Measurements from ENCODE around the gene ZSWIM6.
A peak's percentile ranks its signal among the peaks of the same experiment; 100 is the strongest.

ZSWIM6 gene

GRCh38 chr5:61332358-61332749 is 296 bp downstream of the ZSWIM6 start:
- no peaks in the 10 kb centered on the region for H3K27me3 Mint-ChIP-seq
- intact Hi-C loops (cut with micrococcal nuclease), result loop anchor here (1.0 to 10.0 kb wide), 4 partner anchors 76 to 322 kb away; partner anchors contain the start of gene SMIM15
- H3K27ac Mint-ChIP-seq, result peak overlapping the region; percentile 94
- peaks cover 59% of the 10 kb centered on the region for H3K4me1 Mint-ChIP-seq (ENCODE audit: low read depth)
- H3K36me3 Mint-ChIP-seq (ENCODE audit: low read depth), result peaks cover 60% of the 10 kb centered on the region
- peak overlapping the region; percentile 91 for H3K4me3 Mint-ChIP-seq
- peaks cover 12% of the 10 kb centered on the region for H3K9me3 Mint-ChIP-seq

GRCh38 chr5:61332851-61333320 is 828 bp downstream of the ZSWIM6 start:
- Mint-ChIP-seq H3K27me3 (no peaks in the 10 kb centered on the region), H3K9me3 (peaks cover 12% of the 10 kb centered on the region), H3K36me3 (ENCODE audit: low read depth) (peaks cover 65% of the 10 kb centered on the region), H3K4me1 (ENCODE audit: low read depth) (peaks cover 53% of the 10 kb centered on the region), H3K4me3 (peak overlapping the region; percentile 86), H3K27ac (peak overlapping the region; percentile 94)
- intact Hi-C loops (cut with micrococcal nuclease), result loop anchor here (1.0 to 10.0 kb wide), 4 partner anchors 76 to 322 kb away; partner anchors contain the start of gene SMIM15

DNA sequence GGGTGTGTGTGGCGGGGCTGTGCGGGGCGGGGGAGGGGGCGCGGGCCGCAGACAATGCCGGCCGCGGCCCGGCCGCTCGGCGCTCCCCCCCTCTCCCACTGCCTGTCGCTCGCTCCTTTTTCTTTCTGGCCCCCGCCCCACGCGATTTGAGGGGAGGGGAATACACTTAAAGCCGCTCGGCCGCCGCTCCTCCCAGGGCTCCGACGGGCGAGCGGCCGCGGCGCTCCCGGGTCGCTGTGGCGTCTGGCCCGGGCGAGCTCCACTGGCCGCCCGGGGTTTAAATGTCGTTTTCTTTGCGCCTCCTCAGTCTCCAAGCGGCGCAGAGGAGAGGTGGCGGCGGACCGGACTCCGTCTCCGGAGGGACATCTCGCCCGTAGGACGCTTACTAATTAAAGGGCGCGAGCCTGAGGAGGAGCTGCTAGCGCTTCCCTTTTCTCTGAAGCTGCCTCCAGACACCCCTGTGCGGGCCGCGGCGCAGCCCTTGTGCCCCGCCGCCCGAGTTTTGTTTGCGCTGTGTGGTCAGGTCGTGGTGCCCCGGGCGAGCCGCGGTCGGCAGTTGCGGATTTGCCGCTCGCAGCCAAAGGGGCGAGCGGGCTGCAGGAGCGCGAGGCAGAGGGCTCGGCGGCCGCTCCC is 1.4 kb downstream of the ZSWIM6 start:
- peaks cover 12% of the 10 kb centered on the region for H3K9me3 Mint-ChIP-seq
- H3K4me1 Mint-ChIP-seq (ENCODE audit: low read depth), result peaks cover 51% of the 10 kb centered on the region
- H3K27me3 Mint-ChIP-seq, result no peaks in the 10 kb centered on the region
- peak overlapping the region; percentile 94 for H3K27ac Mint-ChIP-seq
- intact Hi-C loops (cut with micrococcal nuclease), result loop anchor here (2.0 to 10.0 kb wide), 3 partner anchors 75 to 321 kb away; no protein-coding TSS in a partner anchor
- H3K36me3 Mint-ChIP-seq (ENCODE audit: low read depth), result peaks cover 70% of the 10 kb centered on the region
- H3K4me3 Mint-ChIP-seq, result peak overlapping the region; percentile 86

DNA sequence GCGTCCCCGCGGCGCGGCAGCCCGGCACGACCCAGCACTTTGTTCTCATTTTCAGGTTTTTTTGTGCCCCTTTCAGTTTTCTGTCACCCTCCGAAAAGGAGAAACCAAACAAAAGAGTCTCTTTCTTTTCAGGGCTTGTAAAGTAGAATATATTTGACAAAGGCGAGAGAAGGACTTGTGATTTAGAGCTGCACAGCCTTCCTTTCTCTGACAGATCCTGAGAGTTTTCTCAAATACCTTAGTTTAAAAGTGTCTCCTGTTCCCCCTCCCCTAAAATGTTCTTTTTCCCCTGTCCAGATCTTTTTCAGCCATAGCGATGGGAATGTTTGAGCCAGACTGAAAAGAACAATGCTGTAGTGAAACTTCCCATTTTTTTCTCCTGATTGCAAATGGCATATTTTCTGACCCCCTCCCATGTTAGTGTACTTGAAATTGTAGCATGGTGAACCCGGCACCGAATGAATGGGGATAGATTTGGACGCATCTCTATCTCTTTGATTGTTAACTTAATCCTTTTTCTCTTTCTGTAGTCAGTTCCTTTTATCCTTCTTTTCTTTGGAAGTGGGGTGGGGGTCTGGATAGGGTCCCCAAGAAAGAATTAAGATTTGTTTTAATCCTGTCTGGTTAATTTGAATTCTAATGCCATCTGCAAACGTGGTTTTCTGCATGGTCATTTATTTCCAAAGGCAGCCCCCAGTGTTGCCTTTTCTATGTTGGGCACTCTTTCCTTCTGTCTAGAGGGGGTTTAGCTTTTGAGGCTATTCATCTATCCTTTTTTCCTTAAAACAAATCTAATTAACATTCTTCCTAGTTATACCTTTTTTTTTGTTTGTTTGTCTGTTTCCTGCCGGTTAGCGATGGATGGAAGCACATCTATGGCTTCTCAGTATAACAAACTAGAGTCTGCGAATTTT is 2.2 kb downstream of the ZSWIM6 start:
- intact Hi-C loops (cut with micrococcal nuclease), result loop anchor here (2.0 to 10.0 kb wide), 3 partner anchors 75 to 321 kb away; no protein-coding TSS in a partner anchor

DNA sequence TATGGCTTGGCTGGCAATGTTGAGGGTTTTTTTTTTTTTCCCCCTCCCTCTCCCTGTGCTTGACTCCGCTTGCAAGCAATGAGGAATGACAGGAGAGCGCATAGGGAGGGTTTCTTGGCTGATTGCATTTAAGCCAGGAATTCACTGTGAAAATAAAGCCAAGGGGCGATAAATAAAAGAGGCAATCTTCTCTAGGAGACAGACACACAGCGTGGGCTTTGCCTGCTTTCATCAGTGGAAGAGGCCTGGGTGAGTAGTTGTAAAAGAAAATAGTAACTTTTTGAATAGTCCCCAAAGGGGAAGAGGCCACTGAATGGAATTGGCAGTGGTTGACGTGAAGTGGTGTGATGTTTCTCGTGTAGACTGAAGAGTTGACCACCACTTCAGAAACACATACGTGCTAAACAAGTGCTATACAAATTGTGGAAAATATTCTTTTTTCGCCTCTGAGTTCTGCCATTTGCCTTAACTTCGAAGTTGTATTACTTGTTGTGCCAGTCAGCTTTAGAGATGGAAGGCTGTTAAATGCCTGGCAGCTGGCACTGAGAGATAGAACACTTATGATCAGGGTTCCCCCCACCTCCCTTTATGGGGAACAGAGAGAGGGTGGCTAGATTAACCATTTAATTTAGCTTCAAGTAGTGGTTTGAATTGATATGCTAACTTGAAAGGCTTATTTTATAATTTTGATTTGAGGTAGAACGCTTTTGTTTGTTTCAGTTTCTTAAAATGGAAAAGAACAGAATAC is 3.0 kb downstream of the ZSWIM6 start:
- Mint-ChIP-seq H3K4me1 (ENCODE audit: low read depth) (peaks cover 49% of the 10 kb centered on the region), H3K36me3 (ENCODE audit: low read depth) (peaks cover 73% of the 10 kb centered on the region), H3K4me3 (peak overlapping the region; percentile 86), H3K27ac (peak overlapping the region; percentile 94), H3K27me3 (no peaks in the 10 kb centered on the region), H3K9me3 (peaks cover 12% of the 10 kb centered on the region)
- intact Hi-C loops (cut with micrococcal nuclease), result loop anchor here (5.0 to 10.0 kb wide), 2 partner anchors 278 to 320 kb away; no protein-coding TSS in a partner anchor

More for the DNA sequence above, 2.2 kb downstream of the ZSWIM6 start:
- peaks cover 73% of the 10 kb centered on the region for H3K36me3 Mint-ChIP-seq (ENCODE audit: low read depth)
- peak overlapping the region; percentile 94 for H3K27ac Mint-ChIP-seq
- H3K9me3 Mint-ChIP-seq, result peaks cover 12% of the 10 kb centered on the region
- H3K4me3 Mint-ChIP-seq, result peak overlapping the region; percentile 86
- H3K27me3 Mint-ChIP-seq, result no peaks in the 10 kb centered on the region
- H3K4me1 Mint-ChIP-seq (ENCODE audit: low read depth), result peaks cover 51% of the 10 kb centered on the region

DNA sequence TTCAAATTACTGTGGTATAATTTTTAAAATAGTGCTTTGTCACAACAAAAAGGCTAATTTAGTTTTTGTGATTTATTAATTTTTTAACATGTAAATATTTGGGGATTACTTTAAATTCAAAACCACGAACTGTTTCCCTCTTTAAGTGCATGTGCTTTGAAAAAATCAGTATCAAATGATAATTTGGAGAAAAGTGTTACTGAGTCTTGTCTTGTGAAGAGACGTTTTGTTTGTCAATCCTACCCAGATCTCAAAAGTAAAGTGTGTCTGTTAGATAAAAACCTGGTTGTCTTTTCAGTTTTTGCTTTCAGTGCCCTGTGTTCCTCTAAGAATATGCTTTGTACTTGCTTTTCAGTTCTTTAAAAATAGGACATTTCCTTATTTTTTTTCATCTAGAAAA is 7.7 kb downstream of the ZSWIM6 start:
- peaks cover 12% of the 10 kb centered on the region for H3K9me3 Mint-ChIP-seq
- peaks cover 38% of the 10 kb centered on the region for H3K36me3 Mint-ChIP-seq (ENCODE audit: low read depth)
- H3K4me3 Mint-ChIP-seq, result peak overlapping the region; percentile 63
- intact Hi-C loops (cut with micrococcal nuclease), result loop anchor here (10.0 kb wide), 1 partner anchor 315 kb away; no protein-coding TSS in a partner anchor
- peak overlapping the region; percentile 71 for H3K27ac Mint-ChIP-seq
- H3K27me3 Mint-ChIP-seq, result no peaks in the 10 kb centered on the region
- peaks cover 70% of the 10 kb centered on the region for H3K4me1 Mint-ChIP-seq (ENCODE audit: low read depth)

GRCh38 chr5:61340775-61341361 is 8.8 kb downstream of the ZSWIM6 start:
- Mint-ChIP-seq H3K27ac (no peak overlapping the region), H3K36me3 (ENCODE audit: low read depth) (peaks cover 28% of the 10 kb centered on the region), H3K4me1 (ENCODE audit: low read depth) (peaks cover 63% of the 10 kb centered on the region), H3K27me3 (no peaks in the 10 kb centered on the region), H3K4me3 (no peak overlapping the region), H3K9me3 (peaks cover 12% of the 10 kb centered on the region)
- intact Hi-C loops (cut with micrococcal nuclease), result no loop called here

DNA sequence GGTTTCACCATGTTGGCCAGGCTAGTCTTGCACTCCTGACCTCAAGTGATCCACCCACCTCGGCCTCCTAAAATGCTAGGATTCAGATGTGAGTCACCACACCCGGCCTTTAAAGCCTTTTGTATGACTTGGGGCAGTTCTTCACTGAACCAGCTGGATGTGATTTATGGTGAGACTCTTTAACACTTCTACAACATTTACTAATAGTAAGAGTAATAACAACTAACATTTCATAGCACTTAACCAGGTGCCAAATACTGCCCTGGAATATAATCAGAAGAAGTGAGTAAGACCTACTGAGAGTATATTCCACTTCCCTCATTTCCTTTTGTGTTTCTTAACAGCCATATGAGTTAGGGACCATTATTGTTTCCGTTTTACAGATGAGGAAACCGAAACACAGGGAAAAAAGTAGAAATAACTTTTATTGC is 10.0 kb downstream of the ZSWIM6 start:
- Mint-ChIP-seq H3K4me3 (no peak overlapping the region), H3K9me3 (peaks cover 4% of the 10 kb centered on the region), H3K27me3 (no peaks in the 10 kb centered on the region), H3K27ac (no peak overlapping the region), H3K36me3 (ENCODE audit: low read depth) (peaks cover 17% of the 10 kb centered on the region), H3K4me1 (ENCODE audit: low read depth) (peaks cover 57% of the 10 kb centered on the region)
- intact Hi-C loops (cut with micrococcal nuclease), result no loop called here

GRCh38 chr5:61344187-61344944 is 12.3 kb downstream of the ZSWIM6 start:
- H3K27me3 Mint-ChIP-seq, result no peaks in the 10 kb centered on the region
- H3K4me1 Mint-ChIP-seq (ENCODE audit: low read depth), result peaks cover 65% of the 10 kb centered on the region
- no peak overlapping the region for H3K4me3 Mint-ChIP-seq
- H3K27ac Mint-ChIP-seq, result no peak overlapping the region
- no peaks in the 10 kb centered on the region for H3K9me3 Mint-ChIP-seq
- H3K36me3 Mint-ChIP-seq (ENCODE audit: low read depth), result peaks cover 12% of the 10 kb centered on the region
- intact Hi-C loops (cut with micrococcal nuclease), result no loop called here

- intact Hi-C loops (cut with micrococcal nuclease), result no loop called here
- H3K27me3 Mint-ChIP-seq, result no peaks in the 10 kb centered on the region
- H3K36me3 Mint-ChIP-seq (ENCODE audit: low read depth), result peaks cover 12% of the 10 kb centered on the region
- H3K27ac Mint-ChIP-seq, result no peak overlapping the region
- H3K4me3 Mint-ChIP-seq, result no peak overlapping the region
- peaks cover 59% of the 10 kb centered on the region for H3K4me1 Mint-ChIP-seq (ENCODE audit: low read depth)
- no peaks in the 10 kb centered on the region for H3K9me3 Mint-ChIP-seq
These were observed 14.5 kb downstream of the ZSWIM6 start for GRCh38 chr5:61346511-61346910.

DNA sequence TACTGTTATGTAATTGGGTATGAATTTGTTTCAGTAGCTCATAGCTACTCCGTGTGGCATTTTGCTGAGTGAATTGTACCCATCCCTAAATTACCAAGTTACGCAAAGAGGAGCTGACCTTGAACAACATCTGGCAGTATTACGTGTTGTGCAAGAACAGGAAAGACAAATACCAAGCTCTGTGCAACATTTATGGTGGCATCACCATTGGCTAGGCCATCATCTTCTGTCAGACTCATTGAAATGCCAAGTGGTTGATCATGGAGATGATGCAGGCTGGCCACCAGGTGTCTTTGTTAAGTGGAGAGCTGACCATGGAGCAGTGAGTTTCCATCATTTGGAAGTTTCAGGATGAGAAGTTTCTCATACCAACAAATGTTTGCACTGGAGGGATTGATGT is 15.0 kb downstream of the ZSWIM6 start:
- Mint-ChIP-seq H3K4me1 (ENCODE audit: low read depth) (peaks cover 60% of the 10 kb centered on the region), H3K27ac (no peak overlapping the region), H3K36me3 (ENCODE audit: low read depth) (peaks cover 12% of the 10 kb centered on the region), H3K9me3 (no peaks in the 10 kb centered on the region), H3K4me3 (no peak overlapping the region), H3K27me3 (no peaks in the 10 kb centered on the region)
- intact Hi-C loops (cut with micrococcal nuclease), result no loop called here

GRCh38 chr5:61348447-61348846 is 16.4 kb downstream of the ZSWIM6 start:
- no peaks in the 10 kb centered on the region for H3K27me3 Mint-ChIP-seq
- intact Hi-C loops (cut with micrococcal nuclease), result no loop called here
- H3K36me3 Mint-ChIP-seq (ENCODE audit: low read depth), result peaks cover 12% of the 10 kb centered on the region

More at GRCh38 chr5:61348447-61348846, 16.4 kb downstream of the ZSWIM6 start:
- Mint-ChIP-seq H3K4me3 (no peak overlapping the region), H3K4me1 (ENCODE audit: low read depth) (peaks cover 67% of the 10 kb centered on the region), H3K27ac (peak overlapping the region; percentile 15), H3K9me3 (no peaks in the 10 kb centered on the region)

All from dendritic cell treated with granulocyte-macrophage colony-stimulating factor and Interleukin-4, amounts not matched to agents 40 ng/mL and 50 ng/mL, for 4 days (primary cell).